ENCODE results near the gene CACNA1D.
"Not testable (repeated sequence)": the region's sequence is repeated elsewhere in the genome, so short reads cannot be mapped to it uniquely, and the experiment has no call there.

Gene CACNA1D

GRCh38 chr3:53530205-53530604 is 35.8 kb downstream of the CACNA1D start:
- DNase-seq: no peak

- DNase-seq: no peak
These were observed 37.3 kb downstream of the CACNA1D start for GRCh38 chr3:53531749-53532148.

GRCh38 chr3:53533472-53533871 is 39.1 kb downstream of the CACNA1D start:
- no peak for DNase-seq

DNA sequence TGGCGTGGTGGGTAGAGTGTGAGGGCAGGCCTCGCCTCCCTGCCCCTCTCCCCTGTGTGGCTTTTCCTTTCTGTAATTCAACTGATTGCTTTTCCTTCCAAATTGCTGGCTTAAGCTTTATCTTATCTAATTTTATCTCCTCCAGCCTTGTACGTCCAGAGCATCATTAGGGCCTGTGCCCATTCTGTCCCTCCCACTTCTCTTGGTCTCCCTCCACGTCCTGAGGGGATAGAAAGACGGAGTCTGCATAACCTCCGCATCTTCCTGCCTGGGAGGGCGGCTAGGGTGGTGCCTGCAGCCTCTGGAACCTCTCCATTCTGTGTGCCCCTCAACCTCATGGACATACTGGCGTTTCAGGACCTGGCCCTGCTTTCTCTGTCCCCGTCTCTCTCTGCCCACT is 39.8 kb downstream of the CACNA1D start:
- DNase-seq: no peak

DNA sequence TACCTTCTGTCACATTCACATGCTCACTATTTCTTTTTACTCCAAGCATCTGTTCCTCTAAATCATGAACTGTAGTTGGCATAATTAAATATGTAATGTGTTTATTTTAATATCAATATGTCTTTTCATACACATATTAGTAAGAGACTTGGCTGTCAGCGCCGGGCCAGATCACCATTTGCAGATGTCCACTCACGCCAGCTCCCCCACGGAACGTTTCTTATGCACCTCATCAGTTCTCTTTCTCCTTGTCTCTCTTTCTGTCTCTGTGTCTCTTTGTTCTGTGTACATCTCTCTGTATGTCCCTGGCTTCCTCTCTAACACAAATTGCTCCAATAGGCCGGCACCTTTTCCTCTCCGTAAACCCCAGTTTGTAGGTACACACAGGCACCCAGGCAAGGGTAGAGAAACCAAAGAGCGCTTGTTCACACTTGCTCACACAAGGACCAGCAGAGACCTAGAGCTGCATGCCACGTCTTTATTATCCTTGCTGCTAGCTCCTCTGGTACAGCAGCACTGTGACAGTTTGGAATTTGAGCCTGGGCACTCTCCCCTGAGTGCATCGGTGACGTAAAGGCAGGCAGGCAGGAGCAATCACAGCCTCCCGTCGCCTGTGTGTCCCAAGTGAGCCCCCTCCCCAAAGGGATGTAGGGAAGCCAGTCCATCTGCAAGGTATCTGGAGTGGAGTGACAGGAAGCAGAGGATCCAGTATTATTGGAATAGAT is 40.4 kb downstream of the CACNA1D start:
- no peak for DNase-seq

GRCh38 chr3:53536282-53536681 is 41.9 kb downstream of the CACNA1D start:
- DNase-seq: no peak

GRCh38 chr3:53544357-53544756 is 49.9 kb downstream of the CACNA1D start:
- DNase-seq: no peak

- DNase-seq: no peak
These were observed 51.0 kb downstream of the CACNA1D start for GRCh38 chr3:53545310-53545995.

- no peak for DNase-seq
These were observed 51.6 kb downstream of the CACNA1D start for GRCh38 chr3:53545996-53546359.

DNA sequence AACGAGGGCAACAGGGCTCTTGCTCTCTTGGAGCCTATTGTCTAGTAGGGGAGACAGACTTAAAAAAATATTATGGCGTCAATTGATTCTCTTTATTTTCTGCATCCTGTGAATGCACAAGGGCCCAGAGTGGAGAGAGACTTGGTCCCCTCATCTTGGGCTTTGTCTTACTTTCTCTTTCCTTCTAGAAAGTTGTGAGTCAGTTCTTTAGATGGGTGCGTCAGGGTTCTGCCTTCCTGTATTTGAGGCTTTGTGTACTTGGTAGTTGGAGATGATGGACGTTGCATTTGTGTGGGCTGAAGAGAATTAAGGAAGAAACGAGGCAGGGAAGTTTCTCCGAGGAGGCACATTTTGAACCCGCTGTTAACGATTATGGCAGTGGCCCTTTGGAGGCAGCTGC is 52.9 kb downstream of the CACNA1D start:
- DNase-seq: no peak

DNA sequence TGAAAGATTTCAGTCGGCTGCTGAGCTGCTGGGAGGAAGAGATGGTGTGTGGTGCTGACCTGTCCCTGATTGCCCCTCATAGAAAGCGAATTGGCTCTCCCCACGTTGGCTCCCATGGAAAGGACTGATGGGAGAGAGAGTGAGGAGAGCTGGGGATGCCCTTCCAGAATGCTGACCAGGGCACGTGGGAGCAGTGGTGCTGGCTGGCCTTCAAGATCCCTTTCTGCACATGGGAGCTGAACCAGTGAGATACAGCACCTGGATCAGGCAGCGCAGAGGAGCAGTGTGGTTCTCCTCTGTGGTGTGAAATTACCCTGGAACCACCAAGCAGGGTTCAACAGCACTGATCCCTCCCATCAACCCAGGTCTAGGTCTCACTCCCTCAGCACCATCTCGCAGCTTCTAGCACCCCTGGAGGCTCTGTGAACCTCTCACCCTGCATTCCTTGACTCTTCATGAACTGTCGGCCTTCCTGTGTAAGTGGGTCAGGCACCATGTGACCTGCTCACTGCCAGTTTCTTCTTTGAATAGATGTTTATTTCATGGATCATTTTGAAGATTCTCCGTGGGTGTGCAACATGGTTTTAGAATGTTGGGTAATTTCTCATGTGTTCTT is 55.7 kb downstream of the CACNA1D start:
- no peak for DNase-seq

GRCh38 chr3:53551324-53551723 is 56.9 kb downstream of the CACNA1D start:
- DNase-seq: no peak

DNA sequence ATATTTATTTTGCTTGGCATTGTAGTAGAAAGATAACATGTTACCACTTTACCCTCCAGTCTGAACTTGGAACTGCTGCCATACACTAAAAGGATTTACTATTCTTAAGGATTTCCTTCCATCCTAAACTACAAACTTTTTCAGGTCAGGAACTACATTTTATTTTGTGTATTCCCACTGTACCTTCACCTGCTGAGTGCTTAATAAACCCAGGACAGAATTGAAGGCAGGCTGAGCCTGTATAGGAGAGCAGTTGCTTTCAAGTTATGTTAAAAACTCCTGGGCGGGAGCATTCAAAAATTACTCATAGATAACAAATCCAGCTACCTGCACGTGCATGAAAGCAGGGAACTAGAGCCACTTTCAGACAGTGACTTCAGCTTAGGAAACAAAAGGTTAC is 58.3 kb downstream of the CACNA1D start:
- DNase-seq: no peak

DNA sequence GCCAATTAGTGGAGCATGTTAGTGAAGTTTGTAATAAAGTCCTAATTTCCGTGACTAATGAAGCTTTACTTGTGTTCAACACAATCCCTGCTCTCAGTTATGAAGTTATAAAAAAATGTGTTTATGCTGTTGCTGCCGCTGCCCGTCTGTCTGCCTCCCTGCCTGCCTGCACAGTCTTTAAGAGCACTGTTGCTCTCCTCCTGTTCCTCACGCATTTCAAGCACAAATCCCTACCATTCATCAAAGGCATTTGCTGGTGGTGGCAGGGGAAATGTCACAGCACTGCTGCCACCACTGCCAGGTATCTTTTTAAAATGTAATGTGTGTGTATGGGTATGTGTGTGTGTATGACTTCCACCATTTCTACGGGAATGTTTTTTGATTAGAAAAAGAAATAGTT is 58.8 kb downstream of the CACNA1D start:
- DNase-seq: no peak

GRCh38 chr3:53554559-53555067 is 60.2 kb downstream of the CACNA1D start:
- no peak for DNase-seq

DNA sequence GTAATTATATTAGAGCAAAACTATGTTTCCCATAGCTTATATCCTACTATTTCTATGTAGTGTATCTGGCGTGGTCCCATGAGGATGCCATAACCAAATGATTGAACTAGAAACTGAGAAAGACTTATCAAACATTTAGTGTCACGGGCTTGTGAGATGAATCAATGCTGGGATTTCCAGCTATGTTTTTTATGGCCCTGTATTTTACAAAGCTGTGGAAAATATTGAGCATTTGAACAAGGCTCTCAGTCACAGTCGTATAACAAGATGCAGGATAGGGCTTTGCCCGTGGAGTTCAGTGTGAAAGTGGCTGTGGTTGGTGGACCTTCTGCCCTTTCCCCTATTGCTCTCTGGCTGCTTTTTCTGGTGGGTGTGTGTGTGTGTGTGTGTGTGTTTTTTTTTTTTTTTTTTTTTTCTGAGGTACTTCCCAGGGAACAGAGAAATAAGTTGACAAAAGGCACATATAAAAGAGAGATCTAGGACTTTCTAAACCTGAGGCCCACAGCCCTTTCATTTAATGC is 60.7 kb downstream of the CACNA1D start:
- no peak for DNase-seq

DNA sequence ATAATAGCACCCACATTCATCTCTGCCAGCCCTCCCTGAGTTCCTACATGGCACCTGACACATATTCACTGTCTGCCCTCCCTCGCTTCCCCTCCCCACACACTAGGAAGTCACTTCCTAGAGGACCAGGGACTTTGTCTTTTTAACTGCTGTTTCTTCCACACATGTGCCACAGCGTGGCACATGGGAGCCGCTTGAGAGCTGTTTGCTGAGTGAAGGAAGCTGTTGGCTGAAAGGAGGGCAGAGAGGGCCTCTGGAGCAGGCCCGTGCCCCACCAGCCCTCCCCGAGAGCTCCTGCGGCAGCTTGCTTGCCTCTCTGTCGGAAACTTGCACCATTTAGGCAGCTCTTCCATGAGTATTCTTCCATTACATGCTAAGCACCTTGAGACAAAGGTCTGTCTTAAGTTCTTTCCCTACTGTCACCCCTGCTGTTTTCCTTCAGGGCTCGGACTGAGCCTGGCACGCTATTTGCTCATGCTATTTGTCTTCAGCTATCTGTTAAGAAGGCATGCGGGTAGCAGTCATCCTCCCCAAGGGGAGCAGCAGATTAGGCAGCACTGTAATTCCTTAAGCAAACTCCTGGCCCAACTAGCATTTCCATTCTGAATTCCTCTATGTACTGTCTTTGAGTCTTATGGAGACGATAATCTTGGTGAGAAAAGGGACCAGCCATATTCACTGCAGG is 72.2 kb downstream of the CACNA1D start:
- DNase-seq: no peak

DNA sequence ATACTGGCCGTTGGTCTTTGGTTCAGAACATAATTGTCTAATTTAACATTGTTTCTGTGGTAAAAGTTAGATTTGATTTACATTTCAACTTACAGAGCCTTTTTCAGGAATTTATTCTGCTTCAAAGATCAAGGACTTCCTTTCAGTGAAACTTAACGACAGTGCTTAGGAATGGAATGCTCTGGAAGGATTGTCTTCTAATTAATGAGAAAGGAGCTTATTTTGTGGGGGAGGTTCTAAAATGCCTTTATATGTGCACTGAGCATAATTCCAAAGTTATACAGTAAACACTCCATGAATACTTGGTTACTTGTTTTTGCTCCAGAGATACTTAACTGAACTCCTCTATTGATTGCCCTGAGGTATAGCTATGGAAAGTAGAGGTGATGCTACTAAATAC is 75.7 kb downstream of the CACNA1D start:
- DNase-seq: no peak

DNA sequence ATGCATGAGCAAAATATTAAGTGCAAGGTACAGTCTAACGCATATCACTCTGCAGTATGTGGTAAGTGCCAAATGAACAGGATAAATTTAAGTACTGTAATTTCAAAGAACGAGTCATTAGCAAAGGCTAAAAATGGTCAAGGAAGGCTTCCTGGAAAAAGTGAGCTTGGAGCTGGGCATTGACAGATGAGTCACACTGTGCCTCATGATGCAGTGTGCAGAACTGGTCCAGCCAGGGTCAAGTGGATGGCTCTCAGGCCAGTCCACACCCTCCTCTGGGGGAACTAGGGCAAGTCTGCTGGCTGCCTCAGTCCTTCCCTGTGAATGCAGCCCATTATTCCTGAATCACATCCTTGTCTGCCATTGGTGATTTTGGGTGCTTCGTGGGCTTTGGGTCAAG is 76.3 kb downstream of the CACNA1D start:
- no peak for DNase-seq

DNA sequence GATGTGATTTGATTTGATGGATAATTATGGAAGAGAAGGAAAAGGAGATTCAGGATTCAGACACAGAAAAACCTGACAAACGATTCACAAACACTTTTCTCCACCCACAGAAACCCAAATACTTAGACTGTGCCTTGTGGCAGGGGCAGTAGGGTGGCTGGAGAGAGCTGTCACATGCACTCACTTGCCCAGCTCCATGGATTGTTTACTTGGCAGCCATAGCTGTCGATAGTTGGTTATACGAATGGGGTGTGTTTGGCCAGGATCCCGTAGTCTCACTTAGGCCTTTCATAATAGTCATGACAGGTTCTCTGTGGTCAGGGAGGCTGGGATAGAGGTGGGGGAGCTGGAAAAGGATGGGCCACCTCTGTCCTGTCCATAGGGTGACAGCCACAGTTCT is 76.9 kb downstream of the CACNA1D start:
- DNase-seq: no peak

- DNase-seq: not testable (repeated sequence)
These were observed 77.8 kb downstream of the CACNA1D start for GRCh38 chr3:53572184-53572583.

DNA sequence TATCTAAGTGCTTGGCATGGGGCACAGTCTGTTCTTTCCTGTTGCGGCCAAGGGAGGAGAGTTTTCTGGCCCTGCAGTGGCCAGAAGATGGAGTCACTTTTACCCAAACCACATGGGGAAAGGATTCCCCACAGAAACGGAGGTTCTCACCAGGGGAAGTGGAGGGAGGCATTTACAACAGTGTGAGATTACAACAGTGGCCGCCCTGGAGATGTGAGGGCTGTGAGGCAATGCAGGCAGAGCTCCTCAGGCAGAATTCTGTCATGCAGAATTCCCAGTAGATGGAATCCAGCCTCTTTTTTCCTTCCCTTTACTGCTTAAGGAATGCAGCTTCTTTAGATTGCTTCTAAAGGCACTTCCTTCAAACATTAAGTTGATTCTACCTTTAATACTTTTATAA is 83.1 kb downstream of the CACNA1D start:
- no peak for DNase-seq

DNA sequence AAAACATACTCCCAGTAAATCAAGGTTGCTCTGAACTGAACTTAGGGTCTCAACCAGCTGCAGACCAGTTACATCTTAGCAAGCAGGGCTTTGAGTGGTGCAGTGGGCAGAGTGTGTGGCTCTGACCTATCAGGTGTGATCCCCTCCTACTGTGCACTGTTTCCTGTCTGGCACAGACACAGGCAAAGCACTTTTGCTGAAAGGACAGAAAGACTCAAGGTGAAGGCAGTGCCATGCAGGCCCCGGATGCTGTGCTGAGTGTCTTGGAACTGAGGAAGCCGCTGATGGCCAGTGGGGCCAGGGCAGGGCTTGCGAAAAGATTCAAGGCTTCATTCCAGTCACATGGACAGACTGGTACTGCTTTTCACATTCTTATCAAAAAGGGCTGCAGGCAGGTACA is 85.2 kb downstream of the CACNA1D start:
- no peak for DNase-seq

Data from activated effector memory CD4-positive, alpha-beta T cell treated with anti-CD3 and anti-CD28 coated beads, Interleukin-2, amount 50 U/mL, for 16 hours (primary cell).